Prostate gland (tissue), 2 donors: ENCODE measurements around the gene ANO5.

ENCODE experiments used
- POLR2A ChIP-seq: fragments of 450-650 bp; IDR thresholded peaks from one replicate; pipeline ENCODE4 v1.6.1; 2016; ENCODE audit warnings: antibody characterized with exemption, mild to moderate bottlenecking
- POLR2AphosphoS5 ChIP-seq: sonication (generic); formaldehyde crosslinking; IDR thresholded peaks from one replicate; pipeline ENCODE4 v1.6.1; 2017; ENCODE audit warnings: antibody characterized with exemption
- TF ChIP-seq, protein P1 (sequence below), 4 experiments: fragments of 200-600 bp in 2 of 4; fragments of 450-650 bp in 2 of 4; sonication (generic) in 2 of 4; IDR thresholded peaks; 1 replicate in 3 of 4; 2 replicates in 1 of 4; pipeline ENCODE4 v1.5.1; 2016 to 2019; ENCODE audit warnings: antibody characterized with exemption in 4 of 4, mild to moderate bottlenecking in 2 of 4, moderate library complexity in 2 of 4

GRCh38 chr11:22163394-22163797 lies 29.5 kb upstream of the ANO5 start:
- TF ChIP-seq, protein P1, sequence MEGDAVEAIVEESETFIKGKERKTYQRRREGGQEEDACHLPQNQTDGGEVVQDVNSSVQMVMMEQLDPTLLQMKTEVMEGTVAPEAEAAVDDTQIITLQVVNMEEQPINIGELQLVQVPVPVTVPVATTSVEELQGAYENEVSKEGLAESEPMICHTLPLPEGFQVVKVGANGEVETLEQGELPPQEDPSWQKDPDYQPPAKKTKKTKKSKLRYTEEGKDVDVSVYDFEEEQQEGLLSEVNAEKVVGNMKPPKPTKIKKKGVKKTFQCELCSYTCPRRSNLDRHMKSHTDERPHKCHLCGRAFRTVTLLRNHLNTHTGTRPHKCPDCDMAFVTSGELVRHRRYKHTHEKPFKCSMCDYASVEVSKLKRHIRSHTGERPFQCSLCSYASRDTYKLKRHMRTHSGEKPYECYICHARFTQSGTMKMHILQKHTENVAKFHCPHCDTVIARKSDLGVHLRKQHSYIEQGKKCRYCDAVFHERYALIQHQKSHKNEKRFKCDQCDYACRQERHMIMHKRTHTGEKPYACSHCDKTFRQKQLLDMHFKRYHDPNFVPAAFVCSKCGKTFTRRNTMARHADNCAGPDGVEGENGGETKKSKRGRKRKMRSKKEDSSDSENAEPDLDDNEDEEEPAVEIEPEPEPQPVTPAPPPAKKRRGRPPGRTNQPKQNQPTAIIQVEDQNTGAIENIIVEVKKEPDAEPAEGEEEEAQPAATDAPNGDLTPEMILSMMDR (IDR thresholded peaks at IDR 0.05), result no peak
- TF ChIP-seq POLR2AphosphoS5, result no peak
- TF ChIP-seq POLR2A, result no peak
